ENCODE data around the gene PPP2R5C.
"Not testable (repeated sequence)": the region's sequence is repeated elsewhere in the genome, so short reads cannot be mapped to it uniquely, and the experiment has no call there.

Gene PPP2R5C

GRCh38 chr14:101957406-101958234, 196.1 kb downstream of the PPP2R5C start:
- no peak for DNase-seq

- DNase-seq: no peak
Measured at GRCh38 chr14:101958418-101959180, 197.1 kb downstream of the PPP2R5C start.

DNA sequence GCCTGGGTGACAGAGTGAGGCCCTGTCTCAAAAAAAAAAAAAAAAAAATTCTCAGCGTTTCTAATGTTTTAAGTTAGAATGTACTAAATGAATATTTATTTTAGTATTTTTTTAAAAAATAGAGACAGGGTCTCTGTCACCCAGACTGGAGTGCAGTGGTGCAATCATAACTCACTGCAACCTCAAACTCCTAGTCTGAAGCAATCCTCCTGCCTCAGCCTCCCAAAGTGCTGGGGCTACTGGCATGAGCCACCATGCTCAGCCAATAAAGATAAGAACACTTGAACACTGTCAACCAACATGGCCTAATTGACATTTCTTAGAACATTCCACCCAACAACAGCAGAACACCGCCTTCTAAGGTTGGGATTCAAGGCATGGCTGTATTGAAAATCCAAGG, 197.8 kb downstream of the PPP2R5C start:
- no peak for DNase-seq

DNA sequence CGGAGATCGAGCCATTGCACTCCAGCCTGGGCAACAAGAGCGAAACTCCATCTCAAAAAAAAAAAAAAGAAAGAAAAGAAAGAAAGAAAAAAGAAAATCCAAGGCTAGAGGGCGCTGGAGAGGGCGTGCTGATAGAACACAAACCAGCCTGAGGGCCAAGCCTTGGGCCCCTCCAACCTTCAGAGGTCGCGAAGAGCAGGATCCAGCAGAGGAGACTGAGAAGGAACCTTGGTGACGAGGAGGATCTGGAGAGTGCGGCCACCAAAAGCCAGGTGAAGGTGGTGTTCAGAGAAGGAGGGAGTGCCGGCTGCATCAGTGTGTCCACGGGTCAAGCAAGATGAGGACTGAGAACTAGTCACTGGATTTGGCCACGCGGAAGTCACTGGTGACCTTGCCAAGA, 198.7 kb downstream of the PPP2R5C start:
- peak; percentile 86 for DNase-seq

DNA sequence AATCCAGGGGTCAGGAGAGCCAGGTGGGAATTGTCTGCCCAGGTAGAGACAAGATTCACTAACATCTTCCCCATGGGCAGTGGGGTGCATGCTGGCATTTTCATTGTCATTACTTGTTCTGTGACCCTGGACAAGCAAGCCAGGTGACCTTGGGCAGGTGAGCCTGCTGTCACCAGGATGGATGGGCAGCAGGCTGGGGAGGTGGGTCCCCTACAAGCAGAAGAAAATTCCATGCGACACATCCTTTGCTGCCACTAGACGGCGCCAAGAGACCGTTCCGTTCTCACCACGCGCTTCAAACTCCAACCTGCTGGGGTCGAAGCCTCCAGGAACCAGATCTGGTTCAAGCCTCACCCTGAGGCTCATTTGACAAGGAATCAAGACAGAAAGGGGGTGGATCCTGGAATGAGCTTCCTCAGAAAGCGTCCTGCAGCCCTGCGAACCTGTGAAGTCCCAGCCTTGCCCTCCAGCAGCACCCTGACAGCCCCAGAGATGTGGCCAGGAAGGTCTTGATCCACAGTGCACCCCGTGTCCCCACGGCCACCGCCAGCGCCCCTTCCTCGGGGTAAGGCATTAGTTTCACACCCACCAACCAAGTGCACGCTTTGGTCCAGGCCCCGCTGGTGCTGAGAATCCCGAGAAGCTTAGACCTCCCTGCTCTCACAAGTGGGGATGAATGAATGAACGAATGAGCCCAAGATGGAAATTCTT, 199.7 kb downstream of the PPP2R5C start:
- DNase-seq: peak; percentile 89

- DNase-seq: no peak
Measured at GRCh38 chr14:101961746-101962502, 200.4 kb downstream of the PPP2R5C start.

- peak; percentile 98 for DNase-seq
Measured at GRCh38 chr14:101962503-101962874, 201.0 kb downstream of the PPP2R5C start.

DNA sequence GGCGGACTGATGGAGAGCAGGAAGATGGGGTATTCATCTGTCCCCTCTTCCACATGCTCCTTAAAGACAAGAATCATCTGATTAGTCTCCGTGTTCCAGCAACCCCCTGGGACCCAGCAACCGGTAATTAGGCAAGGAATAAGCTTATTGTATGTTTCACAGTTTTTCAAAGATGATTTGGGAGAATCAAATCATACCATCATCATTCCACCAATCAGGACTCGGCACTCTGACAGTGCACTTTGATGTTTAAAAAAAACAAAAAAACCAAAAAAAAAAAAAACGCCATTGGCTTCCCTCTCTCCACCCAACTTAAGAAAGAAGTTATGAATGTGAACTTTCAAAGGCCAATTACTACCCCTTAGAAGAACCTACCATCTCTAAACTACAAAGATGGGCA, 201.5 kb downstream of the PPP2R5C start:
- peak; percentile 77 for DNase-seq

DNA sequence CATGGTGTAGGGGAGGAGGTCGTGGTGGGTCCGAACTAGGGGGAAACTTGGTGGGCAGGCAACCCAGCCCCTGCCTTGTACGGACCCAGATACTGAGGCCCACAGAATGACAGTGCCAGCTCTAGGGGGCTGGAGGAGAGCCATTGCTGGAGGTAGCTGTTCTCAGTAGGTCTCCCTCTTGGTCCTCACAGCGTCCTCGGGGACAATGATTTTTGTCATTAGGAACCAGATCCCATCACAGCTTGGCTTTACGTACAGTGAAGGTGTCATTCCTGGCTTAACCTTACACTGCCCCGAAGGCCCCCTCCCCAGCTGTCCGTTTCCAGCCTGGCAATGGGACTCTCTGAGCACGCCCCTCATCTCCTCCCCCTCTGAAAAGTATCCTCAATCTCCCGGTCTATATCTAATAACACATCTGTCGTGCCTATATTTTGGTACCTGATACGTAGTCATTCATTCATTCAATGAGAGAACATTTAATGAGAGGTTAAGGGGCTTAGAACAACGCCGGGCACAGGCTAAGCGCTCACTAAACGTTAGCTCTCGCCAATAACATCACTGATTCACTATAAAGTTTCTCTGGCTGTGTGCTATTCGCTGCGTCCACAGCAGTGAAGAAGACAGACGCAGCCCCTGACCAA, 202.3 kb downstream of the PPP2R5C start:
- no peak for DNase-seq

- peak; percentile 98 for DNase-seq
Measured at GRCh38 chr14:101964297-101965180, 203.0 kb downstream of the PPP2R5C start, which contains the start of gene DYNC1H1. TSS of gene DYNC1H1 (plus strand) at chr14:101964573. CDS start at chr14:101964692, 119 bp downstream.

GRCh38 chr14:101965181-101965544, 203.7 kb downstream of the PPP2R5C start:
- peak; percentile 50 for DNase-seq

- DNase-seq: no peak
Measured at GRCh38 chr14:101965770-101966722, 204.5 kb downstream of the PPP2R5C start.

DNA sequence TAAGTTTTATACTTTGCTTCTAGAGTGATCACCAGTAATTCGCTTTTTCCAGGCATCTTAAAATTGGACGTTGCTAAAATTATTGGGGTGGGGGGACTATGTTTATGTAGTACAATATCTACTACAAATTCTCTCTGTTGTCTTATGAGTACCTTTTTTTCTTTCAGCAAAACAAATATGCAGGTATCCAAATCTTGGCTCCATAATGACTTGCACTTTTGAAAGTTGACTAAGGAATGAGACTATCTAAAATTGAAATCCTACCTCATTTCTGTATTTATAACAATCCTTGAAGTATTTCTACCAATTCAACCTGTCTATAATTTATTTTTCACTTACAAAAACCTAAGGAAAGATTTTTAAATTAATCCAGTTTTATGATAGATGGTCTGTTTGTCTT, 205.2 kb downstream of the PPP2R5C start:
- no peak for DNase-seq

GRCh38 chr14:101968186-101968585, 206.7 kb downstream of the PPP2R5C start:
- no peak for DNase-seq

DNA sequence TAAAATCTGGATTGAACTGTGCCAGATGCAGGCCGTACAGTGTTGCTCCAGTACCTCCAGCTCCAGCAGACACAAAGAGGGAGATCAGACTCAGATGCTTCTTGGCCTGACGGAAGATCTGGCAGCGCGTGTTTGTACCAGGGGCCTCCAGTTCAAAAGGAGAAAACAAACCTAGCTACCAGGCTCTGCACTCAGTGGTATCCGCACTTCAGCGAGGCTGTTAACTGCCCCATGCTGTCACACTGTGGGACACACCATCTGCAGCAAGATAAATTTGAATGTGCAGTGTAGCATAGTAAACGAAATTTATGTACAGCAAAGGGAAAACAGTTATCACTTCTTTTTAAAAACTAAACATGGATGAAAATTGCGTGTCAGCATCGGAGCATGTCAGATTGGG, 208.0 kb downstream of the PPP2R5C start:
- no peak for DNase-seq

GRCh38 chr14:101970830-101971400, 209.4 kb downstream of the PPP2R5C start:
- DNase-seq: no peak

- DNase-seq: not testable (repeated sequence)
Measured at GRCh38 chr14:101971458-101971857, 209.9 kb downstream of the PPP2R5C start.

DNA sequence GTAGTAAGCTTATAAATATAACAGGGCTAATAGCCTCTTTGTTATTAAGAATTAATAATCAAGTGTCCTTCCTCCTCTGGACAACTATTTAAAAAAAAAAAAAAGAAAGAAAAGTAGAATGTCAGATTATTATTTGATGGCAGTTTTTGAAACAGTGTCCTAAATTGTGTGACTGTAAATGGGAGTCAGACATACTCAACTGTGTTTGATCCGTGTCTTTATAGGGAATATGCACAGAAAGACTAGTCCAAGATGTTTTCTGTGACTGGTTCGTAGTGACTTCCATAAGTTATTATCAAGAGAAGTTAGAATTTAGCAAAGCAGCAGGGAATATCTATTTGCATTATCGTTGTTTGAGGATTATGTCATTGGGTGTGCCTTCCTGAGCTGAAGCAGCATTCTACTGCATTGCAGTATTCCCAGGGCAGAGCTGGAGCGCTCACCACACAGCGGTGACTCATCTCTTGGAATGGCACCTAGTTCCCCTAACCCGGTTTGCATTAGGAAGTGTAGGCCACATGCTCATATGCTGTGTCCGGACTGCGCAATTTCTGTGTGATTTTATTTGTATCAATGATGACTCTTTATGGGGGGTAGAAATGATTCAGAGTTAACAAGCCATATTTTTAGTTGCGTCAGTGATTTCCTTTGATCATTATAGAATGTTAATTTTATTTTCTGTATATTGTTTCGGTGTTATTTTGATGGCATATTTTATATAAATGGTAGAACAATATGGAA, 210.8 kb downstream of the PPP2R5C start:
- peak; percentile 90 for DNase-seq

DNA sequence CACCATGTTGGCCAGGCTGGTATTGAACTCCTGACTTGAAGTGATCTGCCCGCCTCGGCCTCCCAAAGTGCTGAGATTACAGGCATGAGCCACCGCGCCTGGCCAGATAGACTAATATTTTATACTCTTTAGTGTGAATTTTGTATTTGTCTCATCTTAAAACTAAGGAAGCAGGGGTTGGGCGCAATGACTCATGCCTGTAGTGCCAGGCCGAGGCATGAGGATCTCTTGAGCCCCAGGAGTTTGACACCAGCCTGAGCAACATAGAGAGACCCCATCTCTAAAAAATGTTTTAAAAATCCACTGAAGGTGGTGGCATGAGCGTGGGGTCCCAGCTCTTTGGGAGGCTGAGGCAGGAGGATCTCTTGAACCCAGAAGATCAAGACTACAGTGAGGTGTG, 211.8 kb downstream of the PPP2R5C start:
- DNase-seq: no peak
